Suppressor macrophage treated with lipopolysaccharide for 1 hour (primary cell): Measurements from ENCODE around the gene CCDC102A.

Experiments used
- DNase-seq, 3 donors: peaks; one replicate each; pipeline ENCODE4 v3.0.0-alpha.2; 2020 to 2022

Gene CCDC102A

GRCh38 chr16:57517397-57518367 is 18.7 kb downstream of the CCDC102A start:
- DNase-seq = no peak

- DNase-seq = no peak
These were observed 19.6 kb downstream of the CCDC102A start for GRCh38 chr16:57516773-57517172.

GRCh38 chr16:57516176-57516725 is 20.1 kb downstream of the CCDC102A start:
- DNase-seq = no peak

GRCh38 chr16:57514791-57515600 is 21.4 kb downstream of the CCDC102A start:
- no peak for DNase-seq

- DNase-seq = no peak
These were observed 22.0 kb downstream of the CCDC102A start for GRCh38 chr16:57514371-57514770.

GRCh38 chr16:57513371-57514102 is 22.8 kb downstream of the CCDC102A start:
- DNase-seq = no peak

GRCh38 chr16:57512296-57513001 is 23.9 kb downstream of the CCDC102A start:
- DNase-seq = no peak

GRCh38 chr16:57510016-57510871 is 26.1 kb downstream of the CCDC102A start:
- DNase-seq = no peak

GRCh38 chr16:57509231-57509923 is 27.0 kb downstream of the CCDC102A start:
- no peak for DNase-seq

GRCh38 chr16:57508035-57508425 is 28.3 kb downstream of the CCDC102A start:
- DNase-seq = no peak

- DNase-seq = no peak
These were observed 29.0 kb downstream of the CCDC102A start for GRCh38 chr16:57507136-57508034.

- no peak for DNase-seq
These were observed 31.2 kb downstream of the CCDC102A start for GRCh38 chr16:57505169-57505568.

- DNase-seq = no peak
These were observed 31.9 kb downstream of the CCDC102A start for GRCh38 chr16:57504491-57504890.

- DNase-seq = no peak
These were observed 32.4 kb downstream of the CCDC102A start for GRCh38 chr16:57504001-57504400.

- no peak for DNase-seq
These were observed 33.0 kb downstream of the CCDC102A start for GRCh38 chr16:57503366-57503765.

GRCh38 chr16:57502048-57502775 is 34.2 kb downstream of the CCDC102A start:
- no peak for DNase-seq

- no peak for DNase-seq
These were observed 34.9 kb downstream of the CCDC102A start for GRCh38 chr16:57501492-57501891.

- no peak for DNase-seq
These were observed 35.7 kb downstream of the CCDC102A start for GRCh38 chr16:57500578-57501111.
